ENCODE measurements around the gene CDA.

The CDA gene

GRCh38 chr1:20619999-20620398 lies 31.1 kb downstream of the CDA start:
- no peaks in the 10 kb centered on the region for H3K4me1 ChIP-seq (ENCODE audit: control insufficient read depth, low read length)
- no peaks in the 10 kb centered on the region for H3K79me2 ChIP-seq (ENCODE audit: control insufficient read depth, low read length)
- TF ChIP-seq CTCF (IDR thresholded peaks at IDR 0.05; ENCODE audit: low read depth, low read length, poor library complexity, severe bottlenecking) (no peak), EZH2phosphoT487 (IDR thresholded peaks at IDR 0.05; ENCODE audit: borderline replicate concordance, low read length) (no peak)
- H3K9me3 ChIP-seq (ENCODE audit: control insufficient read depth, insufficient read depth, low read length) = no peaks in the 10 kb centered on the region
- H3K27me3 ChIP-seq (ENCODE audit: control insufficient read depth, low read length) = no peaks in the 10 kb centered on the region
- H3K4me3 ChIP-seq (ENCODE audit: low read length) = no peak overlapping the region
- H4K20me1 ChIP-seq (ENCODE audit: control insufficient read depth, insufficient read depth, low read depth, low read length) = no peaks in the 10 kb centered on the region
- H3K9me2 ChIP-seq (replicated peaks; ENCODE audit: control insufficient read depth, low read length) = no peaks in the 10 kb centered on the region
- H3F3A ChIP-seq (ENCODE audit: control insufficient read depth, insufficient read depth) = no peaks in the 10 kb centered on the region
- H3K36me3 ChIP-seq (ENCODE audit: control insufficient read depth, low read length) = no peaks in the 10 kb centered on the region
- no peak overlapping the region for H3K4me2 ChIP-seq (ENCODE audit: low read length)
- no peak overlapping the region for H3K27ac ChIP-seq (ENCODE audit: low read depth, low read length)

GRCh38 chr1:20621012-20621411 lies 32.1 kb downstream of the CDA start:
- Histone ChIP-seq H3K9me3 (ENCODE audit: control insufficient read depth, insufficient read depth, low read length) (no peaks in the 10 kb centered on the region), H3K4me3 (ENCODE audit: low read length) (no peak overlapping the region), H3K4me1 (ENCODE audit: control insufficient read depth, low read length) (no peaks in the 10 kb centered on the region), H3K4me2 (ENCODE audit: low read length) (no peak overlapping the region), H3K36me3 (ENCODE audit: control insufficient read depth, low read length) (no peaks in the 10 kb centered on the region), H3K9me2 (replicated peaks; ENCODE audit: control insufficient read depth, low read length) (no peaks in the 10 kb centered on the region), H3K79me2 (ENCODE audit: control insufficient read depth, low read length) (no peaks in the 10 kb centered on the region), H4K20me1 (ENCODE audit: control insufficient read depth, insufficient read depth, low read depth, low read length) (no peaks in the 10 kb centered on the region), H3F3A (ENCODE audit: control insufficient read depth, insufficient read depth) (no peaks in the 10 kb centered on the region), H3K27me3 (ENCODE audit: control insufficient read depth, low read length) (no peaks in the 10 kb centered on the region), H3K27ac (ENCODE audit: low read depth, low read length) (no peak overlapping the region)
- no peak for TF ChIP-seq CTCF (IDR thresholded peaks at IDR 0.05; ENCODE audit: low read depth, low read length, poor library complexity, severe bottlenecking)
- TF ChIP-seq EZH2phosphoT487 (IDR thresholded peaks at IDR 0.05; ENCODE audit: borderline replicate concordance, low read length) = no peak

- Histone ChIP-seq H3K9me2 (replicated peaks; ENCODE audit: control insufficient read depth, low read length) (no peaks in the 10 kb centered on the region), H3K27me3 (ENCODE audit: control insufficient read depth, low read length) (peaks cover 6% of the 10 kb centered on the region), H3K79me2 (ENCODE audit: control insufficient read depth, low read length) (no peaks in the 10 kb centered on the region), H3F3A (ENCODE audit: control insufficient read depth, insufficient read depth) (no peaks in the 10 kb centered on the region), H3K4me2 (ENCODE audit: low read length) (no peak overlapping the region), H3K36me3 (ENCODE audit: control insufficient read depth, low read length) (no peaks in the 10 kb centered on the region), H3K4me1 (ENCODE audit: control insufficient read depth, low read length) (no peaks in the 10 kb centered on the region), H3K4me3 (ENCODE audit: low read length) (no peak overlapping the region), H4K20me1 (ENCODE audit: control insufficient read depth, insufficient read depth, low read depth, low read length) (no peaks in the 10 kb centered on the region), H3K27ac (ENCODE audit: low read depth, low read length) (no peak overlapping the region), H3K9me3 (ENCODE audit: control insufficient read depth, insufficient read depth, low read length) (no peaks in the 10 kb centered on the region)
- TF ChIP-seq CTCF (IDR thresholded peaks at IDR 0.05; ENCODE audit: low read depth, low read length, poor library complexity, severe bottlenecking) (no peak), EZH2phosphoT487 (IDR thresholded peaks at IDR 0.05; ENCODE audit: borderline replicate concordance, low read length) (no peak)
These were observed 35.8 kb downstream of the CDA start for GRCh38 chr1:20624709-20625108.

Measured in DOHH2 (cell line).